Right lobe of liver (tissue), 4 donors: ENCODE results near the gene RPL35A.
"Not testable (repeated sequence)": the region's sequence is repeated elsewhere in the genome, so short reads cannot be mapped to it uniquely, and the experiment has no call there.

Source experiments
- CTCF ChIP-seq, 4 donors: fragments of 200-600 bp in 3 of 4; fragments of 450-650 bp in 1 of 4; IDR thresholded peaks; one replicate each; pipeline versions ENCODE4 v1.5.1 to v1.8.0; 2016 to 2022; ENCODE audit warnings: antibody characterized with exemption in 4 of 4, mild to moderate bottlenecking in 2 of 4
- POLR2A ChIP-seq: fragments of 450-650 bp; IDR thresholded peaks from one replicate; pipeline ENCODE4 v1.6.1; 2017; ENCODE audit warnings: antibody characterized with exemption, mild to moderate bottlenecking
- donor health status: DM: no; HTN: no; CAD: no.
- donor health status: DM: no; HTN: no; CAD: no.
- donor health status: DM: no; HTN: yes; CAD: no.

GRCh38 chr3:197927578-197927977, 22.4 kb upstream of the RPL35A start:
- not testable (repeated sequence) for TF ChIP-seq CTCF (IDR thresholded peaks at IDR 0.05); POLR2A
